HCT116 (cell line): ENCODE data around the gene CAMP. TPM values are rescaled to one million over a fixed set of nuclear protein-coding genes. Genes with fewer than 3 reads are reported as not detected.

Experiments
- ATAC-seq: fragments of 200-7000 bp; cut with Tn5 transposase; 2 replicates; pipeline ENCODE4 v1.9.1; 2020; ENCODE audit warnings: mild to moderate bottlenecking, moderate library complexity
- BruUV-seq: library from RNA; stranded (reverse); fragments of 400-500 nt; replicated peaks from 2 replicates; lab custom pipeline; 2021; lab: Mats Ljungman, UMichigan
- CTCF ChIA-PET: fragments of 300-600 bp; sonication (Branson Sonifier 250); formaldehyde crosslinking; loops from one replicate; lab custom pipeline; 2021; ENCODE audit warnings: antibody characterized with exemption; lab: Charles Lee
- POLR2A ChIA-PET: fragments of 300-600, 350-600 bp; sonication (Branson Sonifier 250); formaldehyde crosslinking; loops from one replicate; lab custom pipeline; 2021; ENCODE audit warnings: antibody characterized with exemption; lab: Charles Lee
- RAD21 ChIA-PET, 2 experiments: fragments of 300-600 bp; sonication (Branson Sonifier 250); formaldehyde crosslinking; loops; one replicate each; lab custom pipeline; 2023; ENCODE audit warnings: low total read pairs in 2 of 2; ENCODE audit not compliant: uncharacterized antibody in 2 of 2, unreplicated experiment in 2 of 2, low non-redundant PET in 1 of 2; lab: Charles Lee
- DNase-seq: peaks from one replicate; pipeline ENCODE4 v3.0.0-alpha.2; 2010; ENCODE audit warnings: low read depth, low spot score
- H2AFZ ChIP-seq: fragments of 200-600 bp; shearing (Covaris generic), sonication (generic); 2 replicates; pipeline ENCODE4 v1.6.1; 2017; ENCODE audit warnings: low read depth, mixed run types, mixed read lengths, antibody characterized with exemption, low read length; ENCODE audit not compliant: poor library complexity, severe bottlenecking
- H3K27ac ChIP-seq: 2 replicates; pipeline ENCODE4 v1.5.1; 2012; ENCODE audit warnings: low read depth, low read length
- H3K27me3 ChIP-seq: fragments of 200-600 bp; sonication (generic); 2 replicates; pipeline ENCODE4 v1.6.1; 2016; ENCODE audit warnings: mixed run types, low read length, mixed read lengths; ENCODE audit not compliant: insufficient read depth
- H3K36me3 ChIP-seq, 2 experiments: fragments of 200-500 bp in 1 of 2; fragments of 200-600 bp in 1 of 2; sonication (Bioruptor generic) in 1 of 2; sonication (generic) in 1 of 2; 2 replicates each; pipeline versions ENCODE4 v1.5.1 to v1.6.1; 2014 to 2016; ENCODE audit warnings: low read length in 2 of 2, inconsistent platforms in 1 of 2, mixed read lengths in 1 of 2, mixed run types in 1 of 2; ENCODE audit not compliant: insufficient read depth in 2 of 2, control insufficient read depth in 1 of 2
- H3K4me1 ChIP-seq, 2 experiments: fragments of 200-600 bp in 1 of 2; sonication (generic) in 1 of 2; 2 replicates each; pipeline versions ENCODE4 v1.5.1 to v1.6.1; 2012 to 2017; ENCODE audit warnings: low read length in 2 of 2, inconsistent platforms in 1 of 2, mild to moderate bottlenecking in 1 of 2, mixed read lengths in 1 of 2, mixed run types in 1 of 2, moderate library complexity in 1 of 2; ENCODE audit not compliant: insufficient read depth in 2 of 2, control insufficient read depth in 1 of 2
- H3K4me2 ChIP-seq: fragments of 200-600 bp; sonication (generic); 2 replicates; pipeline ENCODE4 v1.6.1; 2017; ENCODE audit warnings: mixed run types, low read length, mixed read lengths
- H3K4me3 ChIP-seq, 2 experiments: fragments of 200-600 bp in 1 of 2; sonication (generic) in 1 of 2; replicated peaks in 1 of 2; 2 replicates each; pipeline ENCODE4 v1.5.1; 2011 to 2016; ENCODE audit warnings: low read length in 2 of 2, control low read depth in 1 of 2, low read depth in 1 of 2, mild to moderate bottlenecking in 1 of 2, mixed read lengths in 1 of 2, mixed run types in 1 of 2
- H3K79me2 ChIP-seq: fragments of 200-600 bp; sonication (generic); 2 replicates; pipeline ENCODE4 v1.6.1; 2017; ENCODE audit warnings: mild to moderate bottlenecking, mixed run types, low read length, moderate library complexity, mixed read lengths; ENCODE audit not compliant: insufficient read depth
- H3K9ac ChIP-seq: fragments of 200-600 bp; sonication (generic); 2 replicates; pipeline ENCODE4 v1.6.1; 2016; ENCODE audit warnings: low read length, mixed read lengths
- H3K9me2 ChIP-seq: fragments of 200-600 bp; sonication (generic), shearing (Covaris generic); 2 replicates; pipeline ENCODE4 v1.6.1; 2017; ENCODE audit warnings: mixed run types, mild to moderate bottlenecking, moderate library complexity; ENCODE audit not compliant: insufficient read depth
- H3K9me3 ChIP-seq, 2 experiments: fragments of 200-500 bp in 1 of 2; fragments of 200-600 bp in 1 of 2; sonication (Bioruptor generic) in 1 of 2; sonication (generic) in 1 of 2; 2 replicates each; pipeline ENCODE4 v1.6.1; 2014 to 2017; ENCODE audit warnings: low read length in 2 of 2, mixed read lengths in 2 of 2, inconsistent platforms in 1 of 2, low read depth in 1 of 2, mild to moderate bottlenecking in 1 of 2, mixed run types in 1 of 2, moderate library complexity in 1 of 2; ENCODE audit not compliant: control insufficient read depth in 1 of 2, insufficient read depth in 1 of 2
- H4K20me1 ChIP-seq: fragments of 200-600 bp; sonication (generic), shearing (Covaris generic); 2 replicates; pipeline ENCODE4 v1.6.1; 2017; ENCODE audit warnings: mixed run types, mild to moderate bottlenecking, moderate library complexity; ENCODE audit not compliant: insufficient read depth
- ATF3 ChIP-seq: IDR thresholded peaks from 2 replicates; pipeline ENCODE4 v1.6.1; 2012
- CBX3 ChIP-seq: IDR thresholded peaks from 2 replicates; pipeline ENCODE4 v1.6.1; 2012; ENCODE audit warnings: low read depth
- CEBPB ChIP-seq: IDR thresholded peaks from 2 replicates; pipeline ENCODE4 v1.6.1; 2012; ENCODE audit warnings: low read depth
- CTCF ChIP-seq, 3 experiments: fragments of 200-600 bp in 1 of 3; sonication (generic) in 1 of 3; IDR thresholded peaks in 2 of 3; conservative IDR thresholded peaks in 1 of 3; 2 replicates each; pipeline ENCODE4 v1.5.1; 2012 to 2017; ENCODE audit warnings: low read depth in 2 of 3, low read length in 2 of 3, antibody characterized with exemption in 1 of 3, borderline replicate concordance in 1 of 3, control low read depth in 1 of 3, mild to moderate bottlenecking in 1 of 3, mixed read lengths in 1 of 3, mixed run types in 1 of 3, moderate library complexity in 1 of 3; ENCODE audit not compliant: insufficient read depth in 1 of 3
- EGR1 ChIP-seq: IDR thresholded peaks from 2 replicates; pipeline ENCODE4 v1.6.1; 2012; ENCODE audit warnings: low read depth
- ELF1 ChIP-seq: IDR thresholded peaks from 2 replicates; pipeline ENCODE4 v1.6.1; 2012; ENCODE audit warnings: low read depth, borderline replicate concordance
- EZH2 ChIP-seq: fragments of 200-600 bp; sonication (generic); IDR thresholded peaks from 2 replicates; pipeline ENCODE4 v1.6.1; 2017; ENCODE audit warnings: antibody characterized with exemption, mixed run types
- EZH2phosphoT487 ChIP-seq: fragments of 200-600 bp; IDR thresholded peaks from 2 replicates; pipeline ENCODE4 v1.6.1; 2018; ENCODE audit warnings: antibody characterized with exemption, borderline replicate concordance
- FOSL1 ChIP-seq: IDR thresholded peaks from 2 replicates; pipeline ENCODE4 v1.6.1; 2012; ENCODE audit warnings: low read depth
- JUND ChIP-seq: IDR thresholded peaks from 2 replicates; pipeline ENCODE4 v1.6.1; 2012
- MAX ChIP-seq: IDR thresholded peaks from 2 replicates; pipeline ENCODE4 v1.6.1; 2012
- POLR2A ChIP-seq: IDR thresholded peaks from 2 replicates; pipeline ENCODE4 v1.7.0; 2011; ENCODE audit warnings: borderline replicate concordance; ENCODE audit not compliant: insufficient read depth, insufficient read length; ENCODE audit errors: extremely low read depth
- POLR2AphosphoS5 ChIP-seq: IDR thresholded peaks from 2 replicates; pipeline ENCODE4 v1.6.1; 2011; ENCODE audit warnings: mild to moderate bottlenecking, low read depth, low read length, moderate library complexity
- RAD21 ChIP-seq: IDR thresholded peaks from 2 replicates; pipeline ENCODE4 v1.6.1; 2012; ENCODE audit warnings: low read depth, mild to moderate bottlenecking
- SIN3A ChIP-seq: IDR thresholded peaks from 2 replicates; pipeline ENCODE4 v1.6.1; 2012; ENCODE audit warnings: low read depth
- SRF ChIP-seq: IDR thresholded peaks from 2 replicates; pipeline ENCODE4 v1.6.1; 2012; ENCODE audit warnings: low read depth
- YY1 ChIP-seq: IDR thresholded peaks from 2 replicates; pipeline ENCODE4 v1.6.1; 2011; ENCODE audit warnings: low read length, low read depth, moderate library complexity, mild to moderate bottlenecking; ENCODE audit not compliant: insufficient replicate concordance; ENCODE audit errors: extremely low read depth
- ZBTB33 ChIP-seq: IDR thresholded peaks from 2 replicates; pipeline ENCODE4 v1.6.1; 2011; ENCODE audit warnings: mild to moderate bottlenecking, low read length, moderate library complexity; ENCODE audit not compliant: insufficient replicate concordance; ENCODE audit errors: extremely low read depth
- ZFX ChIP-seq: fragments of 450-650 bp; IDR thresholded peaks from 2 replicates; pipeline ENCODE4 v1.6.1; 2017
- ZNF274 ChIP-seq: fragments of 200-500 bp; sonication (Bioruptor generic); IDR thresholded peaks from 2 replicates; pipeline ENCODE4 v1.6.1; 2014; ENCODE audit warnings: mild to moderate bottlenecking, low read depth, low read length, inconsistent platforms
- intact Hi-C: fragments of 100-400 bp; cut with micrococcal nuclease; formaldehyde crosslinking; loops from 2 replicates; pipeline ENCODE4 v1.10.0; 2022
- total RNA-seq: library from RNA; stranded (reverse); gene quantifications from one replicate; pipeline ENCODE4 v1.2.1, GENCODE V29; 2021; ENCODE audit not compliant: unreplicated experiment

Gene CAMP
- total RNA-seq, 1 experiment from 2014 or later, result not detected

- TF ChIP-seq FOSL1 (no peak), ZFX (no peak)
- TF ChIP-seq, all 23 proteins: peak for 8
These were observed 9.4 kb downstream of the CAMP start (continued) for GRCh38 chr3:48232734-48233133.

GRCh38 chr3:48233542-48233941, 10.2 kb downstream of the CAMP start:
- ChIA-PET CTCF (interaction anchor here (1.8 kb wide), 1 partner anchor 202 kb away, joined by 8 read pairs; no protein-coding TSS in a partner anchor), POLR2A (no interaction called here), RAD21 (no interaction called here)
- no peak for TF ChIP-seq CBX3
- no peak for TF ChIP-seq EGR1
- no peak for TF ChIP-seq MAX
- no peak for TF ChIP-seq FOSL1
- no peak for TF ChIP-seq ZNF274
- TF ChIP-seq POLR2A, result no peak
- no peak for TF ChIP-seq JUND
- TF ChIP-seq RAD21, result no peak
- TF ChIP-seq ZBTB33, result no peak
- TF ChIP-seq ELF1, result no peak
- no peak for TF ChIP-seq EZH2phosphoT487
- no peak for TF ChIP-seq CEBPB
- TF ChIP-seq ATF3, result no peak
- TF ChIP-seq POLR2AphosphoS5, result no peak
- no peak for TF ChIP-seq EZH2
- no peak for TF ChIP-seq YY1
- no peak for TF ChIP-seq SIN3A
- TF ChIP-seq ZFX, result no peak
- TF ChIP-seq SRF, result no peak
- TF ChIP-seq CTCF (IDR thresholded peaks at IDR 0.05 in 2 of 3, conservative IDR thresholded peaks at IDR 0.05 in 1 of 3; ENCODE audit: borderline replicate concordance in 1 of 3, insufficient read depth in 1 of 3, low read depth in 2 of 3, low read length in 2 of 3), result no peak
- H2AFZ ChIP-seq, result no peak overlapping the region
- no peaks in the 10 kb centered on the region for H3K9me3 ChIP-seq
- H3K4me1 ChIP-seq, result peaks cover 0 to 8% of the 10 kb centered on the region in 2 experiments; a peak in 2 of 4 replicates
- DNase-seq, result no peak
- no peak overlapping the region for H3K27ac ChIP-seq
- H3K27me3 ChIP-seq, result no peaks in the 10 kb centered on the region
- H3K4me3 ChIP-seq, result no peak overlapping the region
- no peaks in the 10 kb centered on the region for H3K36me3 ChIP-seq
- H3K4me2 ChIP-seq, result no peak overlapping the region
- no peak for ATAC-seq
- intact Hi-C loops, result no loop called here
- H3K9ac ChIP-seq, result no peak overlapping the region
- H3K79me2 ChIP-seq, result no peaks in the 10 kb centered on the region
- BruUV-seq, result no TSS peak
- no peaks in the 10 kb centered on the region for H3K9me2 ChIP-seq
- no peaks in the 10 kb centered on the region for H4K20me1 ChIP-seq
